Common myeloid progenitor, CD34-positive (primary cell): ENCODE measurements around the gene IL20RA.
"Not testable (repeated sequence)": the region's sequence is repeated elsewhere in the genome, so short reads cannot be mapped to it uniquely, and the experiment has no call there.

Experiments
- CTCF ChIA-PET: fragments of 350-600 bp; sonication (Branson Sonifier 250); formaldehyde crosslinking; loops from one replicate; lab custom pipeline; 2021; ENCODE audit warnings: antibody characterized with exemption; lab: Charles Lee
- POLR2A ChIA-PET: fragments of 350-600 bp; sonication (Branson Sonifier 250); formaldehyde crosslinking; loops from one replicate; lab custom pipeline; 2021; ENCODE audit warnings: antibody characterized with exemption; lab: Charles Lee
- DNase-seq, 3 donors: peaks; one replicate each; pipeline versions ENCODE4 v3.0.0 to v3.0.0-alpha.2; 2013
- H3K27ac ChIP-seq, 2 experiments: 1 replicate in 1 of 2; 2 replicates in 1 of 2; pipeline ENCODE4 v1.7.0; 2013; ENCODE audit warnings: inconsistent platforms in 2 of 2, low read length in 2 of 2, mild to moderate bottlenecking in 2 of 2, low read depth in 1 of 2, moderate library complexity in 1 of 2; ENCODE audit not compliant: severe bottlenecking in 2 of 2, insufficient read depth in 1 of 2, poor library complexity in 1 of 2
- H3K27me3 ChIP-seq, 5 experiments: replicated peaks in 2 of 5; 1 replicate in 3 of 5; 2 replicates in 2 of 5; pipeline versions ENCODE4 v1.6.1 to v1.7.0; 2013; ENCODE audit warnings: low read length in 4 of 5, mild to moderate bottlenecking in 2 of 5, moderate library complexity in 2 of 5, inconsistent platforms in 1 of 5; ENCODE audit not compliant: insufficient read depth in 5 of 5, control insufficient read depth in 4 of 5
- H3K36me3 ChIP-seq, 4 experiments: 1 replicate in 2 of 4; 2 replicates in 2 of 4; pipeline versions ENCODE4 v1.6.1 to v1.7.0; 2013; ENCODE audit warnings: low read length in 3 of 4, control low read depth in 1 of 4, mild to moderate bottlenecking in 1 of 4; ENCODE audit not compliant: control insufficient read depth in 4 of 4, insufficient read depth in 4 of 4
- H3K4me1 ChIP-seq, 4 experiments: 1 replicate in 3 of 4; 2 replicates in 1 of 4; pipeline versions ENCODE4 v1.6.1 to v1.7.1; 2013; ENCODE audit warnings: low read length in 3 of 4, mild to moderate bottlenecking in 3 of 4, control low read depth in 1 of 4, inconsistent platforms in 1 of 4, moderate library complexity in 1 of 4; ENCODE audit not compliant: control insufficient read depth in 4 of 4, insufficient read depth in 4 of 4; ENCODE audit errors: control extremely low read depth in 1 of 4
- H3K4me3 ChIP-seq, 7 experiments: 1 replicate in 4 of 7; 2 replicates in 3 of 7; pipeline versions ENCODE4 v1.5.1 to v1.7.0; 2013; ENCODE audit warnings: mild to moderate bottlenecking in 7 of 7, low read length in 6 of 7, moderate library complexity in 6 of 7, inconsistent platforms in 2 of 7, low read depth in 2 of 7, control low read depth in 1 of 7; ENCODE audit not compliant: insufficient read depth in 4 of 7, control insufficient read depth in 1 of 7; ENCODE audit errors: extremely low read depth in 1 of 7
- H3K9me3 ChIP-seq, 5 experiments: 1 replicate in 4 of 5; 2 replicates in 1 of 5; pipeline versions ENCODE4 v1.6.1 to v1.7.1; 2013; ENCODE audit warnings: low read length in 4 of 5, mild to moderate bottlenecking in 2 of 5, inconsistent platforms in 1 of 5, low read depth in 1 of 5, moderate library complexity in 1 of 5; ENCODE audit not compliant: control insufficient read depth in 4 of 5, insufficient read depth in 2 of 5; ENCODE audit errors: control extremely low read depth in 1 of 5
- WGBS: methylation state at CpG from one replicate; pipeline ENCODE4 v1.1.5; 2013; ENCODE audit not compliant: insufficient coverage; 5-methylcytosine and 5-hydroxymethylcytosine counted together

IL20RA gene

DNA sequence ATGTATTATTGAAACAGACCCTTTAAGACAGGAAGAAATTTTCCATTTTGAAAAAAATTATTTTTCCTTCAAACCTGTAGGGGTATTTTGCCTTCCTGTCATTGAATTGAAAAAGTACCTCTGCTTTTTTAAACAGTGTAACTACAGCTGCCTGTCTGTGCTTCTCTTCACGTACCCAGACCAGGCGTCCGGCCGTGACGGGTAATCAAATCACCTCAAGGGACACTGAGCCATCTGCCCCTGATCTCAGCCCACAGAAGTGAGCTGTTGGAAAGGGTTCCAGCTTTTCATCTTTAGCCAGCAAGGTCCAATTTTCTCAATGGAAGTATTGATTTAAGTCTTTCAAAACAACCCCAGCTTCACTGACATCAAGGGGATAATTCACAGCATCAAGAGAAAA lies 64.7 kb downstream of the IL20RA start:
- Histone ChIP-seq H3K36me3 (no peaks in the 10 kb centered on the region), H3K27ac (no peak overlapping the region), H3K27me3 (peaks cover 3 to 22% (median 11%) of the 10 kb centered on the region in 5 experiments), H3K9me3 (no peaks in the 10 kb centered on the region), H3K4me1 (no peaks in the 10 kb centered on the region), H3K4me3 (no peak overlapping the region)
- POLR2A ChIA-PET = no interaction called here
- 93% methylated on average over 2 of the region's 5 CpGs for WGBS
- no peak for DNase-seq
- CTCF ChIA-PET = interaction anchor here (0.9 to 1.7 kb wide), 3 partner anchors 9 to 11 kb away, joined by 3 to 8 read pairs (median 3); no protein-coding TSS in a partner anchor

DNA sequence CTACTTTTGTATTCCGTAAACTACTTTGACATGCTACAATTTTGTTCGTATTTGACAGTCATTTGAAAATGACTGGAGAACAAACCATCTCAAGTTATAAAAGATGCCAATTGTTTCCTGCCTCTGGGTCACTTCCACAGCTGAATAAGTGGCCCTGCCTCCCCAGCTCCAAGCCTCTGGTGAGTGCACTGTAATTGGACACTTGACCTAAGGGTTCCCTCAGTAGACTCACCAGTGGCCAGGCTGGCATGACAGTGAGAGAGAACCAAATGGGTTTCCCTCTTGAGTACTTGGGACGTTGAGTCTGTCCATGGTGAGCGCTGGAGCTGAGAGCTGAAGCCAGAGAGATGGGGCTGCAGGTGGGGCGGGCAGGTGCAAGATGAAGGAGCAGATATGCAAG lies 65.6 kb downstream of the IL20RA start:
- H3K27ac ChIP-seq = no peak overlapping the region
- peaks cover 3 to 23% (median 11%) of the 10 kb centered on the region in 5 experiments for H3K27me3 ChIP-seq
- H3K9me3 ChIP-seq = no peaks in the 10 kb centered on the region
- CTCF ChIA-PET = interaction anchor here (1.5 to 1.7 kb wide), 2 partner anchors 8 kb away, joined by 3 to 8 read pairs; no protein-coding TSS in a partner anchor
- H3K4me3 ChIP-seq = no peak overlapping the region
- WGBS = 94% methylated on average over 5 of the region's 5 CpGs
- no peak for DNase-seq
- no peaks in the 10 kb centered on the region for H3K4me1 ChIP-seq
- POLR2A ChIA-PET = no interaction called here
- no peaks in the 10 kb centered on the region for H3K36me3 ChIP-seq

GRCh38 chr6:136977075-136977474 lies 67.7 kb downstream of the IL20RA start:
- Histone ChIP-seq H3K27ac (no peak overlapping the region), H3K36me3 (no peaks in the 10 kb centered on the region), H3K4me3 (no peak overlapping the region), H3K27me3 (peaks cover 0 to 20% (median 11%) of the 10 kb centered on the region in 5 experiments), H3K9me3 (no peaks in the 10 kb centered on the region), H3K4me1 (no peaks in the 10 kb centered on the region)
- ChIA-PET POLR2A (no interaction called here), CTCF (no interaction called here)
- no peak for DNase-seq
- WGBS = no CpG with 5 or more reads among the region's 5 CpGs

DNA sequence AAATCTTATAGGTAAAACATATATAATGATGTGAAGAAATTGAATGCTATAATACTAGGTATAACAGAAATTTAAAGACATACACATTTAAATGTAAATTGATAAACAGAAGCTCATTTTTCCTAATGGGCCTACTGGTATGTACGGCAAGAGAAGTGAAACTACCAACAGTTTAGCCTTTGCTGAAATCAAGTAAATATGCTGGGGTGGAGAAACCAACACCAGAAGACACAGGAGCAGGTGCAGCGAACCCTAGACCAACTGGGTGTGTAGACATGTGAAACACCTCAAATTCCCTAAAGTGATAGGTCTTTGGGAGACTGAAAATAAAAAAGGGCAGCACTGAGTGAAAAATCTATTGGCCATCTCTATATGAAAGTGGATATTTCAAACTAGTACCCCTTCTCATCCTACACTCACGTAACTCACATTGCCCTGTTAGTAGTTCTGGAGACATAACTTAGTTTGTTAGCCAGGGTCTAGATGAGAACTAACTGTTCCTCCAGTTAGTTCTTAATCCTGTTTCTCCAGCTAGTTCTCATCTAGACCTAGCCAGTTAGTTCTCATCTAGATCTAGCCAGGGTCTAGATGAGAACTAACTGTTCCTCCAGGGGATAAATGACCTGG lies 69.6 kb downstream of the IL20RA start:
- POLR2A ChIA-PET = no interaction called here
- Histone ChIP-seq H3K4me1 (no peaks in the 10 kb centered on the region), H3K27ac (no peak overlapping the region), H3K27me3 (peaks cover 0 to 16% (median 8%) of the 10 kb centered on the region in 5 experiments), H3K4me3 (no peak overlapping the region), H3K9me3 (no peaks in the 10 kb centered on the region), H3K36me3 (no peaks in the 10 kb centered on the region)
- CTCF ChIA-PET = no interaction called here
- DNase-seq = no peak
- WGBS = 96% methylated on average over 3 of the region's 3 CpGs

- H3K4me3 ChIP-seq, DNase-seq, H3K36me3 ChIP-seq, H3K4me1 ChIP-seq, H3K9me3 ChIP-seq, POLR2A ChIA-PET, H3K27ac ChIP-seq: not testable (repeated sequence)
- 88% methylated on average over 8 of the region's 8 CpGs for WGBS
- peaks cover 0 to 11% (median 3%) of the 10 kb centered on the region in 5 experiments for H3K27me3 ChIP-seq
- CTCF ChIA-PET = interaction anchor here (0.8 to 1.2 kb wide), 3 partner anchors 10 to 40 kb away, joined by 3 to 4 read pairs (median 4); no protein-coding TSS in a partner anchor
Measured at GRCh38 chr6:136973781-136974180, 71.0 kb downstream of the IL20RA start.

- CTCF ChIA-PET = interaction anchor here (0.6 to 3.0 kb wide), 4 partner anchors 9 to 122 kb away, joined by 3 to 9 read pairs (median 6); no protein-coding TSS in a partner anchor
Measured at GRCh38 chr6:136971609-136972008, 73.2 kb downstream of the IL20RA start.

GRCh38 chr6:136969930-136970329 lies 74.8 kb downstream of the IL20RA start:
- no peak for DNase-seq
- no peak overlapping the region for H3K4me3 ChIP-seq
- no peaks in the 10 kb centered on the region for H3K36me3 ChIP-seq
- 98% methylated on average over 4 of the region's 4 CpGs for WGBS
- CTCF ChIA-PET = interaction anchor here (1.0 to 2.2 kb wide), 3 partner anchors 10 to 25 kb away, joined by 3 to 8 read pairs (median 3); no protein-coding TSS in a partner anchor
- H3K27me3 ChIP-seq = peaks cover 0 to 14% (median 4%) of the 10 kb centered on the region in 5 experiments
- H3K4me1 ChIP-seq = peaks cover 0 to 2% (median 0%) of the 10 kb centered on the region in 4 experiments
- no peaks in the 10 kb centered on the region for H3K9me3 ChIP-seq
- no peak overlapping the region for H3K27ac ChIP-seq
- POLR2A ChIA-PET = no interaction called here

More at GRCh38 chr6:136971609-136972008, 73.2 kb downstream of the IL20RA start:
- DNase-seq = no peak
- Histone ChIP-seq H3K4me3 (no peak overlapping the region), H3K27me3 (peaks cover 0 to 14% (median 6%) of the 10 kb centered on the region in 5 experiments), H3K27ac (no peak overlapping the region), H3K36me3 (no peaks in the 10 kb centered on the region), H3K9me3 (no peaks in the 10 kb centered on the region), H3K4me1 (peaks cover 0 to 2% (median 0%) of the 10 kb centered on the region in 4 experiments)
- POLR2A ChIA-PET = no interaction called here
- WGBS = 98% methylated on average over 5 of the region's 6 CpGs
